ELR (cell line): Measurements from ENCODE around the gene TRIM47.

Experiments
- DNase-seq: peaks from one replicate; pipeline ENCODE4 v3.0.0-alpha.2; 2015; ENCODE audit warnings: low read depth

Gene TRIM47

GRCh38 chr17:75847614-75848522 is 30.5 kb downstream of the TRIM47 start:
- no peak for DNase-seq

DNA sequence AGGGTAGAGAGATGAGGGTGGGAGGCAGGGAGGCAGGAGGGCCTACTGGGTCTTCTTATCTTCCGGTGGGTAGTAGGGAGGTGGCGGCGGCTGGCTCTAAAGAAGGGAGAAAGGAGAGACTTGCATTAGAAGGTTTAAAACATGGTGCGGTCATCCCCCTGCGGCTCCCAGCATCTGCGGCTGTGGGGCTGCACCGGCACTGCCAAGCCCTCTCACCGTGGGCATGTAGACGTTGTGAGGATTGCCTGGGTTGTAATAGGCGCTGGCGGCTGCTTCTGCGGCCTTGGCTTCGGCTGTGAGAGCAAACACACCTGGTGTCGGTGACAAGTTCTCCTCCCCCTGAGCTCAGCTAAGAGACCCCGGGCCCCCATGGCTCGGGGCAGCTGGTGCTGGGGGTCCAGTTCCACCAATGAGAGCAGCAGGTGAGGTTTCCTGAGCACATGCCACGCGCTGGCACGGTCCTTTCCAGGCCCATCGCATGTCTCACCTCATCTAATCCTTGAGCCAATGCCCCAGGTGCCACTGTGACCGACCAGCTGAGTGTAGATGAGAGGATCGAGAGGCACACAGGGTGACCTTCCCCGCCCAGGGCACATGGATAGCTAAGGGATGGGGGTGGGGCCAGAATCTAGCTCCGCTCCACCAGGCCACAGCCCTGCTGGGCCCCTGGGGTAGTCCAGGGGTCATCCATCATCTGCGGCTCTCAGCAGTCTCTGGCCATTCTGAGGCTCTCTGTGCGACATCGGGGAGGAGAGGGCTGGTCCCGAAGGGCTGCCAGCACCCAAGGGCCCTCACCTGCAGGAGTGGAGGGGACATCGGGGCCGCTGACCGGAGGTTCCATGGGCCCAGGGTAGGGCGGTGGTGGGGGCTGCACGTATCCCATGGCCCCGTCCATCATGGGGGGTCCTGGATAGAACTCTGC is 31.4 kb downstream of the TRIM47 start:
- no peak for DNase-seq

DNA sequence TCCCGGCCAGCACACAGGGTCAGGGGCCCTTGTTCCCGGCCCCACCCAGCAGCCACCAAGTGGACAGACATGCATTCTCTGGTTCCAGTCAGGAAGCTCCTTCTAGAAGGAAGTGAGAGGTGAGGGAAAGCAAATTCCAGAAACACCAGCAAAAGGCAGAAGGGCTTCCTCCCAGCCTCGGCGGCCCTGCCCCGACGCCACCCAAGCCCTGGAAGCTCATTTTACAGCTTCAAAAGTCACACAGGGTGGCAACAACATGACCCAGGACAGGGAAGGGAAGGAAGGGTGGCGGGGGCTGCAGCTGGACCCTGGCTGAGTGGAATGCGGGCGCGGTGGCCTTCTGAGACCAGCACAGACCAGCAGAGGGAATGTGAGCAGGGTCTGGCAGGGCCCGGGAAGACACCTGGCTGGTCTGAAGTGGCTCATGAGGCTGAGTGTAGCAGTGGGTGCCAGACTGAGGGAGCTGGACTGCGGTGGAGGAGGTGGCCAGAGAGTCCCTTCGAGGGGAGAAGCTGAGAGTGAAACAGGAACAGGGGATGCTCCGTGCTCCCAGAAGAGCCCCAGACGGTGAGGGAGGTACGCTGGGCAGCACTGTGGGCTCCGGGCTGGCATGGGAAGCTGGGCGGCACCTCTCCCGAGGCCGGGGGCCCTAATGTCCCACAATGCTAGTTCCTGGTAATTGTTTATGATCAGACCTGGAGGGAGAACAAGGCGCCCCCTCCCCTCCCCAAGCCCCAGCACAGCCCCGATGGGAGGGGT is 32.3 kb downstream of the TRIM47 start:
- no peak for DNase-seq

DNA sequence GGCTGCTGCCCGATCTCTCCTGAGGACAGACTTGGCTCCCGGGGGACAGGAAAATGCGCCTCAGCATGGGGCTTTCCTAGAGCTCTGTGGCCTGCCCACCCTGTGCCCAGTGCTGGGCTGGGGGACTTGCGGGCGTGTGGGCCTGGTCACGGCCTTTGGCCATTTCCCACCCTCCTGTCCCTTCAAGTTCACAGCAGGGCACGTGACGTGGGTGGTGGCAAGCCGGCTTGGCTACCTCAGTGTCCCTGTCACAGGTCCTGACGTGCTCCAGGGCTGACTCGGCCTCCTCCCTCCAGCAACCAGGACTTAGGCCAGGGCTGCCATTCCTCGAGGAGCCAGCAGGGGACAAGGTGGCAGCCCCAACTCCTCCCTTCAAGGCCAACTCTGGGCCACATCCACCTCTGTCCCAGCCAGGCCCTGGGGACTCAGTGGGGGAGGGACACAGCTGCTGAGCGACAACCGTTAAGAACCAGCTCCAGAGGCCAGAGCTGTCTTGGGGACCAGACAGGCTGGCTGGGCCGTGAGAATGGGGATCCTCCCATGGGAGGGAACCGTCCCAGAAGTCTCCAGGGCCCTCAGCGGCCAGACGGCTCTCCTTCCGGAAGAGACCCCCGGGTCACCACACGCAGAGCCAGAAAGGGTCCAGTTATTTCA is 33.2 kb downstream of the TRIM47 start:
- DNase-seq: peak; percentile 83

DNA sequence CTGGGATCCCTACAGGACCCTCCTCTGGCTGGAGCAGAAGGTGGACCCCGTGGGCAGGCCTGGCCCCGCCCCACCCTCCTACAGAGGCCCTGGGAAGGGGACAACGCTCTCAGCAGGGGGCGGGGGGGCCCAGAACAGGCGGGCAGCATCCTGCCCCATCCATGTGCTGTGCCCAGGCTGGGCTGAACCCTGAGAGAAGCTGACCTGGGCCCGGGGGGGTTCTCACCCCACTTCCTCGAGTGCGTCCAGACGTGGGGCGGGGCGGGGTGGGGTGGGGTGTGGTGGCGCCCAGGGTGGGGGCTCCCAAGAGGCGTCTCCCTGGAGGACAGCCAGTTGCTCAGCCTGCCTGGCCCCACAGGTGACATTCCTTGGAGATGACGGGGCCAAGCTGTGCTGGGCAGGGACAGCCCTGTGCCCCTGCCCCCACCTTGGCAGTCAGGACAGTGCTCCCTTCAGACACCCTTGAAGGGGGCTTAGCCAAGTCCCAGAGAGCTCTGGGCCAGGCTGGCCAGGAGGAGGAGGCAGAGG is 33.8 kb downstream of the TRIM47 start:
- no peak for DNase-seq

- no peak for DNase-seq
Measured at GRCh38 chr17:75843577-75844529, 34.5 kb downstream of the TRIM47 start, which contains the start of gene UNC13D. Gene UNC13D (minus strand): TSS chr17:75844404. CDS start chr17:75844337, 67 bp downstream.

GRCh38 chr17:75842963-75843576 is 35.3 kb downstream of the TRIM47 start:
- DNase-seq: no peak

DNA sequence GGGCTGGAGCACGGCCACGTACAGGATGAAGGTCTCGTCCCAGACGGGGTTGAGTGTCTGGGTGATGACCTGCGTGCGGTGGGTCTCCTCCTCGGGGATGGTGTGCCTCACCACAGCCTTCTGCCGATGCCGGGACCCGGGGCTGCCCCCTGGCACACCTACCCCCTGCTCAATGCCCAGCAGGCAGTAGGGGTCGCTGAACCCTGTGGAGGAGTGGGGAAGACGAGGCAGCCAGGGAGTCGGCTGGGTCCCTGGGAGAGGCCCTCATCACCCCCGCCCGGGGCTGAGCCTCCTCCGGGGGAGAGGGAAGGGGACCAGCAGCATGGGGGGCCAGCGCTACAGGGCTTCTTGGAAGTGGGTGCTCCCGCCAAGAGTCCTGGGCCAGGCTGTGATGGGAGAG is 36.0 kb downstream of the TRIM47 start:
- no peak for DNase-seq

GRCh38 chr17:75840799-75841164 is 37.6 kb downstream of the TRIM47 start:
- DNase-seq: no peak

DNA sequence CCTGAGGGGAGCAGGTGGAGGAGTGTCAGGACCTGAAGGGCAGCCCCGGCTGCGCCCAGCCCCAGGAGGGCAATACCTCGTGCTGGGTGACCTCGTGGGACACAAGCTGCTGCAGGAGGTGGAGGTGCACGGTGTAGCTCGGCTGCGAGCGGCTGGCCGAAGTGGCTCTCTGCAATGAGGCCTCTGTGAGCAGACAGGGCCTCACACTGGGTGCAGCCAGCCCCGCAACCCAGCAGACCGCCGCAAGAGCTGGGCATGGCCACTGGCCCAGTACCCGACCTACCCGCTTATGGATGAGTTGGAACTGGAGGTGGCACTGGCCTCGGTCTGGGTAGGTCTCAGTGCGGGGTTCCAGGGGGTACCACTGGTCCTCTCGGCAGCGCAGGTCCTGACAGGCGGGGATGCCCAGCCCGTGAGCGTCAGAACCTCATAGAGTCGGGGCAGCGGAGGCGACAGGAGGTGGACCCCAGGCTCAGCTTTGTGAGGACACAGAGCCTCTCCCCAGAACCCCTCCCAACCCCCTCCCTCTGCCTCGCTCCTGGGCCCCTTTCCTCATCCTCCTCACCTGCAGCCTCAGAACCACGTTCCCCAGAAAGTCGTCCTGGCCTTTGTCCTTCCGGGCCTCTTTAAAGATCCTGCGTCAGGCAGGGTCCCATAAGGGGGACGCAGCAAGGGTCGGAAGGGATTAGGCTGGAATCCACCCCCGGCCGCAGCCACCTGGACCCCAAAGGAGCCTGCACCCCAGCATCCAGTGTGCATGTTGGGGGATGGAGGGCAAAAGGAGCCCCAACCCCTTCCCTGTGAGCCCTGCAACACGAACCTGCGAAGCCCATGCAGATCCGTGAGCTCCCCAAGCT is 38.2 kb downstream of the TRIM47 start:
- no peak for DNase-seq

- no peak for DNase-seq
Measured at GRCh38 chr17:75838410-75838809, 40.0 kb downstream of the TRIM47 start.

DNA sequence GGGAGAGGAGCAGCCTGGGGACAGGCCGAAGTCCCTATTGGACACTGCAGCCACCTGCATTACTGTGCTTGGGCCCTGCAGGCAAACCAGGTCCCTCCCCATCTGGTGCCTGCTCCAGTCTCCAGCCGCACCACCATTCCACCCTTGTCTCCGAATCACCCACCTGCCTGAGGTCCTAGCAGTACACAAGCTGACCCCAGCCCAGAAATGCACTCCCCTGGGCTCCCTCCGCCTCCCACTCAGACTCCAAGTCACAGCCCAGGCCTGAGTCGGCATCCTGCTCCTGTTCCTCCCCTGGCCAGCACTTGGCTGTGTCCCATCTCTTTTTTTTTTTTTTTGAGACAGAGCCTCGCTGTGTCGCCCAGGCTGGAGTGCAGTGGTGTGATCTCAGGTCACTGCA is 40.5 kb downstream of the TRIM47 start:
- no peak for DNase-seq

DNA sequence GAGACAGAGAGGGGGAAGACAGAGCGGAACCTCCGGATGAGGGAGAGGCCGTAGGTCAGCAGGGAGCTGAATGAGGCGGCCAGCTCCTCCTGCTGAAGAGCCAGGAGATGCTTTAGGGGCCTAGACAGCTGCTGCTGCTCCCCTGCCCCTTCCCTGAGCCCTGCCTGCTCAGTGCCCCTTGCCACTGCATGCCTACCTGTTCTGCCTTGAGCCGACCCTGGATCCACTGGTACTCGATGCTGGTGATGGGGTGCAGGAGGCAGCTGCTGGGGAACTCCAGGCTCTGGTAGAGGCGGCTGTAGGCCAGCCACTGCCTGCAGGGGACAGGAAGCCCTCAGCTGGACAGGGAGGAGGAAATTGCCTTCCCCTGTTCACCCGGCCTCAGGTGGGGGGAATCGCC is 41.8 kb downstream of the TRIM47 start:
- DNase-seq: no peak

GRCh38 chr17:75835654-75835987 is 42.8 kb downstream of the TRIM47 start:
- DNase-seq: no peak

DNA sequence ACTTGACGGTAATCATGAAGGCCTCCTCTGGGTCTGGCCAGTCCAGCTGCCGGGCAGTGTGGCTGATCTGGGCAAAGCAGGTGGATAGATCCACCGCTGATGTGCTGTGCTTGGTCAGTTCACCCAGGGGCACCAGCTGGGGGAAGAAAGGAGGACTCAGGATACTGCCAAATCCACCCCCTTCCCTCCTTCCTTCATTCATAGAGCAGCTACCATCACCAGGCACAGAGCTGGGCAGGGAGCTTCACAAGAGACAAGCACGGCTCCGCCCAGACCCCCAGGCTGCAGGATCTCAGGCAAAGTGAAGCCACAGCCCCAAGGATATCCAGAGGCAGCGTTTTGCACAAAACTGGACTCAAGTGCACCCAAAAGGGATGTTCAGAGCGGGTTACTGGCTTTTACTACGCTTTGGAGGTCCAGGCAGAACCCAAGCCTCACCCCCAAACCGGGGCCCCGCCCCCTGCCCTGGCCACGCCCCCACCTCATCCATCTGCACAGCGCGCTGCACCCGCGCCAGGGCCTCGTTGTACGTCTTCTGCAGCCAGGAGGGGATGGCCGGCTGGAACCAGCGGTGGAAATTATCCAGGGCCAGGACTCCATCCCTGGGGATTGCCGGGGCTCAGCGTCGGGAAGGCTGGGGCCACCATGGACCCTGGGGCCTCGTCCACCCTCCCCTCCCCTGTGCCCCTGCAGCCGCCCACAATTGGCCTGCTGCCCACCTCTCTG is 43.3 kb downstream of the TRIM47 start:
- no peak for DNase-seq

- no peak for DNase-seq
Measured at GRCh38 chr17:75834279-75834920, 44.0 kb downstream of the TRIM47 start.

GRCh38 chr17:75832652-75833400 is 45.6 kb downstream of the TRIM47 start:
- no peak for DNase-seq
